GM23248 (cell line): ENCODE data around the gene EMID1.

Experiments
- EZH2 ChIP-seq: fragments of 200-600 bp; sonication (generic); IDR thresholded peaks from 2 replicates; pipeline ENCODE4 v1.6.1; 2018; ENCODE audit warnings: antibody characterized with exemption, mild to moderate bottlenecking; ENCODE audit not compliant: insufficient read depth, poor library complexity, severe bottlenecking
- EZH2phosphoT487 ChIP-seq: fragments of 200-600 bp; sonication (generic); IDR thresholded peaks from 2 replicates; pipeline ENCODE4 v1.6.1; 2018; ENCODE audit warnings: antibody characterized with exemption, moderate library complexity, mild to moderate bottlenecking, low read depth; ENCODE audit not compliant: insufficient read depth

- no peak for TF ChIP-seq EZH2
- TF ChIP-seq EZH2phosphoT487, result no peak
These were observed 66.9 kb downstream of the EMID1 start for GRCh38 chr22:29272624-29273023.
